GM12891 (cell line): ENCODE results near the gene RAD50.

Source experiments
- DNase-seq: peaks from one replicate; pipeline ENCODE4 v3.0.0; 2011; ENCODE audit warnings: low spot score; ENCODE audit not compliant: insufficient read length
- FAIRE-seq: peaks from 2 replicates; lab custom pipeline; 2011; peaks lifted over from hg19 to GRCh38; lab: Jason Lieb, UNC
- PAX5 ChIP-seq: IDR thresholded peaks from 2 replicates; pipeline ENCODE4 v1.6.1; 2011; ENCODE audit warnings: low read length, moderate library complexity, mild to moderate bottlenecking; ENCODE audit not compliant: insufficient read depth, severe bottlenecking
- POLR2A ChIP-seq: IDR thresholded peaks from 2 replicates; pipeline ENCODE4 v1.6.1; 2011; ENCODE audit warnings: low read depth, low read length, control low read depth
- POLR2AphosphoS5 ChIP-seq: IDR thresholded peaks from 2 replicates; pipeline ENCODE4 v1.6.1; 2011; ENCODE audit warnings: low read depth, low read length, control low read depth
- POU2F2 ChIP-seq: IDR thresholded peaks from 2 replicates; pipeline ENCODE4 v1.6.1; 2011; ENCODE audit warnings: low read depth, mild to moderate bottlenecking, control low read depth, low read length, moderate library complexity
- SPI1 ChIP-seq: IDR thresholded peaks from 2 replicates; pipeline ENCODE4 v1.6.1; 2011; ENCODE audit warnings: low read depth, low read length, control low read depth
- TAF1 ChIP-seq: IDR thresholded peaks from 2 replicates; pipeline ENCODE4 v1.6.1; 2011; ENCODE audit warnings: low read depth, low read length, control low read depth

Gene RAD50

GRCh38 chr5:132666310-132667123 is 109.7 kb downstream of the RAD50 start:
- no peak for FAIRE-seq
- DNase-seq: no peak
- TF ChIP-seq PAX5: no peak
- TF ChIP-seq TAF1: no peak
- no peak for TF ChIP-seq SPI1
- TF ChIP-seq POLR2AphosphoS5: no peak
- TF ChIP-seq POU2F2: no peak
- TF ChIP-seq POLR2A: no peak

GRCh38 chr5:132667309-132667708 is 110.5 kb downstream of the RAD50 start:
- no peak for FAIRE-seq
- TF ChIP-seq PAX5 (no peak), POLR2A (no peak), POU2F2 (no peak), POLR2AphosphoS5 (no peak), SPI1 (no peak), TAF1 (no peak)
- no peak for DNase-seq

- TF ChIP-seq POLR2AphosphoS5 (no peak), PAX5 (no peak), TAF1 (no peak), SPI1 (no peak), POLR2A (no peak), POU2F2 (no peak)
- DNase-seq (no peak), FAIRE-seq (no peak)
Observed at GRCh38 chr5:132667761-132668705, 111.3 kb downstream of the RAD50 start.

GRCh38 chr5:132668706-132669454 is 112.1 kb downstream of the RAD50 start:
- no peak for TF ChIP-seq POU2F2
- TF ChIP-seq PAX5: no peak
- no peak for TF ChIP-seq TAF1
- TF ChIP-seq POLR2A: no peak
- no peak for TF ChIP-seq POLR2AphosphoS5
- TF ChIP-seq SPI1: no peak
- DNase-seq (no peak), FAIRE-seq (no peak)

GRCh38 chr5:132669455-132669820 is 112.7 kb downstream of the RAD50 start:
- DNase-seq: no peak
- TF ChIP-seq TAF1 (no peak), POLR2A (no peak), POU2F2 (no peak), PAX5 (no peak), SPI1 (no peak), POLR2AphosphoS5 (no peak)
- FAIRE-seq: no peak

GRCh38 chr5:132669966-132670882 is 113.4 kb downstream of the RAD50 start:
- DNase-seq: no peak
- no peak for TF ChIP-seq POU2F2
- TF ChIP-seq POLR2AphosphoS5: no peak
- no peak for TF ChIP-seq POLR2A
- no peak for TF ChIP-seq SPI1
- no peak for TF ChIP-seq TAF1
- no peak for TF ChIP-seq PAX5
- FAIRE-seq: no peak

- no peak for TF ChIP-seq POLR2A
- TF ChIP-seq TAF1: no peak
- TF ChIP-seq POU2F2: no peak
- no peak for TF ChIP-seq POLR2AphosphoS5
- TF ChIP-seq SPI1: no peak
- TF ChIP-seq PAX5: no peak
- FAIRE-seq: no peak
- no peak for DNase-seq
Observed at GRCh38 chr5:132671000-132671399, 114.2 kb downstream of the RAD50 start.

- TF ChIP-seq SPI1: no peak
- TF ChIP-seq POLR2AphosphoS5: no peak
- no peak for TF ChIP-seq TAF1
- no peak for TF ChIP-seq POU2F2
- FAIRE-seq: no peak
- DNase-seq: no peak
Observed at GRCh38 chr5:132673488-132673887, 116.7 kb downstream of the RAD50 start.
